Epithelial cell of esophagus (primary cell): ENCODE data around the gene SND1.

ENCODE experiments used
- DNase-seq: peaks from one replicate; pipeline ENCODE4 v3.0.0; 2010; ENCODE audit warnings: low read depth
- H3K4me3 ChIP-seq: 2 replicates; pipeline ENCODE4 v1.5.1; 2011; ENCODE audit warnings: mild to moderate bottlenecking, low read length, control low read depth
- CTCF ChIP-seq: IDR thresholded peaks from 2 replicates; pipeline ENCODE4 v1.5.1; 2011; ENCODE audit warnings: low read depth, mild to moderate bottlenecking, low read length, control low read depth, inconsistent platforms; ENCODE audit not compliant: insufficient read depth; ENCODE audit errors: missing control alignments

SND1 gene

DNA sequence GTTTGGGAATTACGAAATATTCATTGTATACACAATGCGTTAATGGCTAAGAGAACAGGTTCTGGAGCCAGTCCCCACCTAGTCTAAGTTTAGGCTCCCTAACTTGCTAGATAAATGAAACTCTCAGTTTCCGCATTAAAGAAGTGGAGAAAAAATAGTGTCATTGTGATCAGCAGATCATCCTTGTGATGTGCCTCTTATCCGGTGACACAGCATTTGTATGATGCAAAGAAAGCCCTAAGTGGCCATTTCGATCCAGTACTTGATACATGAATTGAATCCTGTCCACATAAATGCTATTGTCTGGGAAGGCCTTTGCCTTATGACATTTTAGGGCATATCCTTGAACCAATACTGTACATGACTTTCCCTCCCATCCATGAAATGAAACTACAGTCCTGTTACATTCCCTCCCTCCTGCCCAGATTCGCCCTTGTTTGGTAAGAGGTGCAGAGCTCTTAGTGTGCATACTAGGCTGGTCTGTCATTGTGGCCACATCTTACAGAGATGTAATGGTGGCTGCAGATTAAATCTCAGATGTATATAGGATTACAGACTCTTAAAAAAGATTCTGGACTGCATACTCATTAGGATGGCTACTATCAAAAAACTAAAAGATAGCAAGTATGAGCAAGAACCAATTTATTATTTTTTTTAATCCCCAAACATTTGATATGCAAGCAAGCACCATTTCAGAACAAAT, 298.4 kb downstream of the SND1 start:
- no peak overlapping the region for H3K4me3 ChIP-seq
- TF ChIP-seq CTCF = no peak
- DNase-seq = no peak

GRCh38 chr7:127953423-127954356, 301.7 kb downstream of the SND1 start:
- no peak for TF ChIP-seq CTCF
- no peak for DNase-seq
- no peak overlapping the region for H3K4me3 ChIP-seq

DNA sequence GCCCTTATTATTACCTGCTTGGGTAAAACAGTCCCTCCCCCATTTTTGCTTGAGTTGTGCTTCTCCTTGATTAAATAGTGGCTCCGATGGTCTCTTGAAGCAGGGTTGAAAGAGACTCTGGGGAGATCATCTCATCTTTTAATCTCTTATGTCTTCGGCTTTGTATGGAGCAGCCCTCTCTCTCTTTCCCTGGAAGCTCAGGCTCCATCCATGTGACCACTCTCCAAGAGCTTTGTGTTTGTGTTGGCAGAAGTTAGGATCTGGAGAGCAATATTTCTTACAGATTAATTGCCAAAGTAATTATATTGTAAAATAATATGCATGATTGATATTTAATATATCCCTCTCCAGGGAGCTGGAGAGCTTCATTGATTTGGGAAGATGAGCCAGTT, 302.4 kb downstream of the SND1 start:
- H3K4me3 ChIP-seq = no peak overlapping the region
- TF ChIP-seq CTCF = no peak
- no peak for DNase-seq

GRCh38 chr7:127955051-127955531, 303.1 kb downstream of the SND1 start:
- TF ChIP-seq CTCF = no peak
- no peak overlapping the region for H3K4me3 ChIP-seq

DNA sequence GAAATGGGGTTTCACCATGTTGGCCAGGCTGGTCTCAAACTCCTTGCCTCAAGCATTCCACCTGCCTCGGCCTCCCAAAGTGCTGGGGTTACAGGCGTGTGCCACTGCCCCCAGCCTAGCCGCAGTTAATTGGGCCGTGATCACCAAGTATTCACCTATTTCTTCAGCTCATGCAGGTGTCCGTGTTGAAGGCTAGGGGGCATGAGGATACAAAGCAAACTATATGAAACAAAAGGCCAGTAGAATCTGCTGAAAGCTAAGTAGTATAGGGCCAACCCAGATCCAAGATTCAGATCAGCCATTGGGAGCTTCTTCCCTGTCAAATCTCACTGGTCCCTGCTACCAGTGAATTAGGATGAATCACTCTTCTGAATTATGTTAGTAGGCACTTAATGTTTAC, 305.9 kb downstream of the SND1 start:
- H3K4me3 ChIP-seq = no peak overlapping the region
- TF ChIP-seq CTCF = peak; percentile 5
- DNase-seq = no peak

More at GRCh38 chr7:127955051-127955531, 303.1 kb downstream of the SND1 start:
- DNase-seq = no peak

GRCh38 chr7:127959770-127960169, 307.8 kb downstream of the SND1 start:
- TF ChIP-seq CTCF = no peak
- DNase-seq = no peak
- no peak overlapping the region for H3K4me3 ChIP-seq
